ENCODE data around the gene OBSL1.

OBSL1 gene

GRCh38 chr2:219614076-219614860, 42.9 kb upstream of the OBSL1 start:
- H3K4me3 ChIP-seq (ENCODE audit: low read depth, low read length): no peak overlapping the region
- no peak for TF ChIP-seq CTCF (conservative IDR thresholded peaks at IDR 0.05; ENCODE audit: low read depth, low read length)
- no peak for DNase-seq (ENCODE audit: low read depth)

- TF ChIP-seq CTCF (conservative IDR thresholded peaks at IDR 0.05; ENCODE audit: low read depth, low read length): no peak
- H3K4me3 ChIP-seq (ENCODE audit: low read depth, low read length): no peak overlapping the region
- DNase-seq (ENCODE audit: low read depth): no peak
Measured at GRCh38 chr2:219613461-219614070, 42.2 kb upstream of the OBSL1 start.

- no peak for DNase-seq (ENCODE audit: low read depth)
- no peak overlapping the region for H3K4me3 ChIP-seq (ENCODE audit: low read depth, low read length)
- TF ChIP-seq CTCF (conservative IDR thresholded peaks at IDR 0.05; ENCODE audit: low read depth, low read length): no peak
Measured at GRCh38 chr2:219612577-219613286, 41.4 kb upstream of the OBSL1 start.

GRCh38 chr2:219611866-219612576, 40.7 kb upstream of the OBSL1 start:
- TF ChIP-seq CTCF (conservative IDR thresholded peaks at IDR 0.05; ENCODE audit: low read depth, low read length): no peak
- no peak overlapping the region for H3K4me3 ChIP-seq (ENCODE audit: low read depth, low read length)

GRCh38 chr2:219611306-219611705, 40.0 kb upstream of the OBSL1 start:
- no peak for DNase-seq (ENCODE audit: low read depth)
- no peak overlapping the region for H3K4me3 ChIP-seq (ENCODE audit: low read depth, low read length)
- no peak for TF ChIP-seq CTCF (conservative IDR thresholded peaks at IDR 0.05; ENCODE audit: low read depth, low read length)

More at GRCh38 chr2:219611866-219612576, 40.7 kb upstream of the OBSL1 start:
- no peak for DNase-seq (ENCODE audit: low read depth)

GRCh38 chr2:219609149-219609750, 37.9 kb upstream of the OBSL1 start:
- DNase-seq (ENCODE audit: low read depth): no peak
- no peak overlapping the region for H3K4me3 ChIP-seq (ENCODE audit: low read depth, low read length)
- TF ChIP-seq CTCF (conservative IDR thresholded peaks at IDR 0.05; ENCODE audit: low read depth, low read length): no peak

Data from choroid plexus epithelial cell (primary cell).